ENCODE results near the gene TOX2.

DNA sequence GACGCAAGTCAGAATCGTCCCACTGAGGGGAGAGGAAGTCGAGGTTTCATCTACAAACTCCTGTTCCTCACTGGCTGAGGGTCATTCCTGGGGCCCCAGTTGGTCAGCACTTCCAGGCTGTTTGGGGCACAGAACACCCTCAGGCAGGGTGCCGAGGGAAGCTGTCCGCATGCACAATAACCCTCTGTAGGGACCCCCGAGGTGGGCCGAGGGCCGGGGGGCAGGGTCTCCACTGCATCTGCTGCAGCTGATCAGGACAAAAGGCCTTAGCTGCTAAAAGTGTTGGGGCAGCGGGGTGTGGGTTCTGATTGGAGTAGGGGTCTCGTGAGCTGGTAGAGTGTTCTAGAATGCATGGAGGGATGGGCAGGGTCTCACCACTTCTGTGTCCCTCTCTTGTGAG is 125.1 kb downstream of the TOX2 start:
- TF ChIP-seq CTCF (IDR thresholded peaks at IDR 0.05), result no peak
- no peak for TF ChIP-seq POLR2A (IDR thresholded peaks at IDR 0.05)
- TF ChIP-seq POLR2AphosphoS5 (IDR thresholded peaks at IDR 0.05), result no peak
